Activated CD4-positive, alpha-beta T cell treated with anti-CD3 and anti-CD28 coated beads, Interleukin-2, amount 50 U/mL, for 1 hour (primary cell): Measurements from ENCODE around the gene FAM149B1.

Experiments
- DNase-seq: peaks from one replicate; pipeline ENCODE4 v3.0.0-alpha.2; 2020

The FAM149B1 gene

DNA sequence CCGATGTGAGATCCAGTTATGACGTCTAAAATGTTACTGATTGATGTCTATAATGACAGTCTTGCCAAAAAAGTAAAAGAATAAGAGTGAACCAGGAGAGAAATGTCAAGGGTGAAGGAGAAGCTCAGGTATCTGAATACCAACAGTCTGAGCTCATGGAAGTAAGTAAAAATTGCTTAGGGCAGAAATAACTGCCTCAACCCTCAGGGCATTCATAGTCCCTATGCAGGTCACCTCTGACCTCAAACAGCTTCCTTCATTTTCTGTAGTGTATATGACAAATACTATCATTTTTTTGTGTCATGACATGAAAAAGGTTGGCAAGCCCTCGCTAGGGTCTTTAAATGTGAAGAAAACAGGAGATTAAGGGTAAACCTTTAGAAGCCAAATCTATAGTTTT lies 125.5 kb downstream of the FAM149B1 start:
- no peak for DNase-seq
